GM18868 (cell line): ENCODE measurements around the gene POGK.

ENCODE experiments used
- ATAC-seq: cut with Tn5 transposase; IDR thresholded peaks from one replicate; pipeline ENCODE4 v1.9.1; 2021; ENCODE audit warnings: mild to moderate bottlenecking, moderate library complexity; ENCODE audit not compliant: unreplicated experiment

POGK gene

DNA sequence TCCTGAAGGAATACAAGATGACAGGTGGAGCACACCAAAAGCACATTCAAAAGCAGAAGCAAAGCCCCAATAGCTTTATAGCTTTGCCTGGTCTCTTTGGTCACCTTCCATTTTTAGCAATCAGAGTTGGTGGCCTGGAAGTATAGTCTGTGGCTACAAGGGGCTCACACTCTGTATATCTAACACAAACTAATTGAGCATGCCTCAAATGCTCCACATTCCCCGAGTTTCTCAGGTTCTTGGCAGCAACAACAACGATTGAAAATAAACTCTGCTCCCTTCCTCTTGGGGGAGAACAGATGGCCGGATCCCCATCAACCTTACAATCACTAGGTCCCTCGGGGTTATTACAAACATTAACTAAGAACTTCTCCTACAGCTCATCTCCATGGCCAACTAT is 61.7 kb downstream of the POGK start:
- ATAC-seq = no peak

DNA sequence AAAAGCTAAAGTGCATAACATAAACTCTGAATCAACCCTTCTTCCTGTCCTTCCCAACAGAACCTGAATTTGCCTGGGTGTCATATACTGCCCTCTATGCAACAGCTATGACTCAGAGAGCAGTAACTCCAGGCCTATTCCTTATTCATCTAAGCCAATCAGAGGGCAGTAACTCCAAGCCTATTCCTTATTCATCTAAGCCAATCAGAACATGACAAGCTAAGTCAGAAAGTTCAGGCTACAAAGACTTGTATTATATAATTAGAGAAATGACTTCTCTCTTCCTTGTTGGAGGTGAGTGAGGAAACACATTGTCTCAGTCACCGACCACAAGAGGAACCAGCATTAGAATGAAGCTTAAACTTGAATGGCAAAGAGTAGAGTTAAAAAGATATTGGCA is 63.0 kb downstream of the POGK start:
- no peak for ATAC-seq

DNA sequence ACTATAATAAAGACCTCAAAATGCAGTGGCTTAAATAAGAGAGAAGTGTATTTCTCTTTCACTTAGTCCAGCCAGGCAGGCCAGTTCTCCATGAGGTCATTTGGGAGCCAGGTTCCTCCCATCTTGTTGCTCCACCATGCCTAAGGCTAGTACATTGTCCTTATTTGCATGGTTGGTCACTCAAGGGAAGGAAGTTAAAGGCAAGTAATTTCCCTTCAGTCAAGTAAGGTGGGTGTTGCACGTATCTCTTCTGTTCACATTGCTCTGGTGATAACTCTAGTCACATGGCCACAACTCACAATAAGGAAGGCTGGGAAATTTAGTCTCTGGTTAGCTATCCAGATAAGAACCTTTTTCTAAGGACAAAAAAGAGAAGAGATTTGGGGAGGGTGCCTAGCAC is 64.0 kb downstream of the POGK start:
- no peak for ATAC-seq

DNA sequence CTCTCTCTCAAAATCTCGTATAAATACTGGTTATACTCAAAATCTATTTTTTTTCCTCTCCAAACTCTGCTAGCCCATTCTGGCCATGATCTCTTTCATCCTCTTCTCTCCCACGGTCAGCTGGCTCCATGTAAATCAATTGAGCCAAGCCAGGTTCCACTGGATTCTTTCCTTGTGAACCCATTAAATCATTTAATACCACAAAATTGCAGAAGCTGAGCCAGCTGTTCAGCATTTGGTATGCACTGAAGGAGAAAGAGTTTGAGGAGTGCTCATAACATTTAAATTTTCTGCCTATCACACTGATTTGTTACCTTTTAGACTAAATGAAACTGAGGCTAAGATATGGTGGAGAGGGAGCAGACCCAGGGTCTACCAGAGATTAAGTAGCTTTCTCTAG is 65.9 kb downstream of the POGK start:
- no peak for ATAC-seq

DNA sequence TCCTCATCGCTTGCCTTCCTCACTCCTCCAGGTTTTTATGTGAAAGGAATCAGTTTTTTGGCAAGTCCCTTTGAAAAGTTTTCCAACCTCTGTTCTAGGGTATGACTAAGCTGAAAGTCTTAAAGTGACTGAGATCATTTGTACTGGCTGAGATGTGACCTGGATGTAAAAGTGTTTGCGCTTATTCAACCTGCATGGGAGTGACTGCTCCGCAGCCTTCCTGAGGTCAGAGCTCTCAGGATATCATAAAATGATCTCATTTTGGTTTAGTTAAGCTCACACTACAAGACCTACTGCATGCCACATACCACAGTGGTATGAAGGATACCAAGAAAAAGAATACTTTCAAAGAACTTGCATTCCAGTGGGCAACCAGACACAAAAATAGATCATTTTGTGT is 66.6 kb downstream of the POGK start:
- ATAC-seq = no peak
